Endothelial cell of hepatic sinusoid (primary cell): ENCODE data around the gene DIPK1B.
"Not testable (repeated sequence)": the region's sequence is repeated elsewhere in the genome, so short reads cannot be mapped to it uniquely, and the experiment has no call there.

Experiments used
- in situ Hi-C: cut with HindIII; loops from 2 replicates; pipeline ENCODE4 v1.10.0; 2017; ENCODE audit warnings: low sequenced_read_pairs

DIPK1B gene

DNA sequence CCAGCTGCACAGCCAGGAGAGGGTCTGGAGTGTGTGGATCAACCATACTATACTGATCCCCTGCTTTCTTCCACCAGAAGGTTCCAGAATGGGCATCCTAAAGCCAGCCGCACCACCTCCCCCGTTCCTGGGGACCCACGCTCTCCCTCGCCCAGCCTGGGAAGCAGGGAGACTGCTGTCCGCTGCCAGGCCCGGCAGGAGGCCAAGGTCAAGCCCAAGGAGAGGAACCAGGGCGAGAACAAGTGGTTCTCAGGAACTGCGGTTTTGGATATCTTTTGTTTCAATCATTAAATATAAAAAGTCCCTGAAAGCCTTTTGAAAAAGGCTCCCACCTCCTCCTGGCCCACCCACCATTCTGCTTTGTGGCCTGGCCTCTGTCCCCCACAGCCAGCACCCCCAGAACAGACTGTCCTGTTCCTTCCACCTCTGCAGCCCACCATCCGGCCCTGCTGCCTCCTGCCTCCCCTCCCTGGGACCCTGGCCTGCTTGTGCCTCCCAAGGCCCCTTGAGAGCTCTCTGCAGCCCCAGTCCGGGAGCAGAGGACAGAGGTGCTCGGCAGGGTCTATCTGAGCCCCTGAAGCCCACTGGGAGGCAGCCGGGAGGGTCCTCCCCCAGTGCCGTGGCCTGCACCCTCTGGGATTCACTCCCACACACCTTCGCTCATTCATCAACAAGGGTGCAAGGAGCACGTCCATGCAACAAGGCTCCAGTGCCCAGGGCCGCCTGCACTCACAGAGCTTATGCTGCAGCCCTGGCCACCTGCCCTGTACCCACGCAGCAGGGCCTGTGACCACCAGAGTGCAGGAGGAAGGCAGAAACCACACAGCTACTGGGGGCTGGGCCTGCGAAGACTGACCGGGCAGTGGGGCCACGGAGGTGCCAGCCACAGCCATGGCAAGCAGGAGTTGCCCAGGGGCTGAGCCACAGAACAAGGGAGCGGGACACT is 36.6 kb downstream of the DIPK1B start:
- in situ Hi-C loops: no loop called here

DNA sequence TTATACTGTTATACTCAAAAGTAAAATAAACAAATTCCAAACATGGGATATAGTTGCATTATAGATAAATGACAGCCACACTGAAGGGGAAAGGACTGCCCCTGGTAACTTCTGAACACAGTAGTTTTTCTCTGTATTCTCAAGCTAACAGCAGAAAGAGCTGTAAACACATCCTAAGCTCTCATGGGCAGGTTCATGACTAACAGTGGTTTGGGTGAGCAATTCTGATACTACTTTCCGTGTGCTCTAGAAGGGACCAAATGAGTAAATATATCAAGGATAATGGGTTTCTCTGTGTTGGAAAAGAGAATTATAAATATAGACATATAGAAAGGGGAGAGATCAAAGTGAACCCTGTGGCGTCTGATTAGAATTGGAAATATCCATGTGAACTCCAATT is 38.2 kb downstream of the DIPK1B start:
- in situ Hi-C loops: no loop called here

- in situ Hi-C loops: no loop called here
Observed at GRCh38 chr9:136751244-136751643, 38.9 kb downstream of the DIPK1B start.

DNA sequence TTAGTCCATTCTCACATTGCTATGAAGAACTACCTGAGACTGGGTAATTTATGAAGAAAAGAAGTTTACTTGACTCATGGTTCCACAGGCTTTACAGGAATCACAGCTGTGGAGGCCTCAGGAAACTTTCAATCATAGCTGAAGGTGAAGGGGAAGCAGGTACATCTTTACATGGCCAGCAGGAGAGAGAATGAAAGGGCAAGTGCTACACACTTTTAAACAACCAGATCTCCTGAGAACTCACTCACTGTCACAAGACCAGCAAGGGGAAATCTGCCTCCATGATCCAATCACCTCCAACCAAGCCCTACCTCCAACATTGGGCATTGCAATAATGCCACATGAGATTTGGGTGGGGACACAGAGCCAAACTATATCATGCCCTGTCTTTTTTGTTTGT is 39.4 kb downstream of the DIPK1B start:
- in situ Hi-C loops: no loop called here

- in situ Hi-C loops: no loop called here
Observed at GRCh38 chr9:136753371-136754058, 41.1 kb downstream of the DIPK1B start.

- in situ Hi-C loops: no loop called here
Observed at GRCh38 chr9:136754059-136754572, 41.7 kb downstream of the DIPK1B start.

DNA sequence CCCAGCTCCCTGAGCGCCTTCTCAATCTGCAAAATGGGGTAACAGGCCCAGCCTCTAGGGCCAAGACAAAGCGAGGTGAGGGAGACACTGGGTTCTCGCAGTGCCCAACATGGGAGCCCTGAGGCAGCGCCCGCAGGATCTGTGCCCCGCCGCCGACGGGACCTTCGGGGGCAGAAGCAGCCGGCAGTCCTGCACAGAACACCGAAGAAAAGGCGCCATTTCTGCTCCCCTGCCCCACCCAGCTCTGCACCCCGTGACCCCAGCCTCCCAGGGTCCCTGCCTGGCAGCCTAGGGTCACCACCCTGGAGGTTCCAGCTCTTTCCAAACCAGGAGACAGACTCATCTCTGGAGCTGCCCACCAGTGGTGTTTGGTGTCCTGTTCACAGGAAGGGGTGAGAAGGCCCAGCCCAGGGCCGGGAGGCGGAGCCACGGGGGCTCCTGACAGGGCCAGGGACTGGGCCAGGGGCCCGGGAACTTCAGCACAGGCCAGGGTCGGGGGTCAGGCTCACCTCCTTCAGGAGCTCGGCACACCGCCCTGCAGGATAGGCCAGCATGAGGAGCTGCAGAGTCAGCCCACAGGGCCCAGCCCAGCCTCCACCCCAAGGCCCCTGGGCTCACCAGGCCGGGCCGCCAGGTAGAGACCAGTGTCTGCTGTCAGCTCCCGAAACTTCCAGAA is 42.4 kb downstream of the DIPK1B start:
- in situ Hi-C loops: no loop called here

DNA sequence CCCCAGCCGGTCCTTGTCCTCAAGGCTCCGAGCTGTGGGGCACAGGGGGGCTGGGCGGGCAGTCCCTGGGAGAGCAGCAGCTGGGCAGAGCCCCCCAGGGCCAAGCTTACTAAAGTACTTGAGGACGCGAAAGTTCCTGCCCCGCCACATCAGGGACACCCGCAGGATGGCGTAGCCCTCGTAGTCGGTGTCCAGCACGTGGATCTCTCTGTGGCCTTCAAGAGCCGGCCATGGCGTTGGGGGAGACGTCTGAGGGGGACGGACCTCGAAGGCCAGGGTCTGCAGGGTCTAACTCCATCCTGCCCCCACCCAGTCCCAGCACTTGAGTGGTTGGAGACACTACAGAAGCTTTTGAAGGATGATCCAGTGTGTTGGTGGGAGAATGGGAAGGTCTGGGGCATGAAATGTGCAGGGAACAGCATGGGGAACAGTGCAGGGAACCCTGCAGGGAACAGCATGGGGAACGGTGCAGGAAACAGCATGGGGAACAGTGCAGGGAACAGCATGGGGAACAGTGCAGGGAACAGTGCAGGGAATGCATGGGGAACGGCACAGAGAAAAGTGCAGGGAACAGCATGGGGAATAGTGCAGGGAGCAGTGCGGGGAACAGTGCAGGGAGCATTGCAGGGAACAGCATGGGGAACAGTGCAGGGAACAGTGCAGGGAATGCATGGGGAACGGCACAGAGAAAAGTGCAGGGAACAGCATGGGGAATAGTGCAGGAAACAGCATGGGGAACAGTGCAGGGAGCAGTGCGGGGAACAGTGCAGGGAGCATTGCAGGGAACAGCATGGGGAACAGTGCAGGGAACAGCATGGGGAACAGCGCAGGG is 43.1 kb downstream of the DIPK1B start:
- in situ Hi-C loops: not testable (repeated sequence)

GRCh38 chr9:136756134-136756438 is 43.7 kb downstream of the DIPK1B start:
- in situ Hi-C loops: no loop called here

GRCh38 chr9:136756836-136757235 is 44.5 kb downstream of the DIPK1B start:
- in situ Hi-C loops: no loop called here

GRCh38 chr9:136757328-136757727 is 45.0 kb downstream of the DIPK1B start:
- in situ Hi-C loops: no loop called here

GRCh38 chr9:136757751-136758140 is 45.4 kb downstream of the DIPK1B start:
- in situ Hi-C loops: no loop called here

DNA sequence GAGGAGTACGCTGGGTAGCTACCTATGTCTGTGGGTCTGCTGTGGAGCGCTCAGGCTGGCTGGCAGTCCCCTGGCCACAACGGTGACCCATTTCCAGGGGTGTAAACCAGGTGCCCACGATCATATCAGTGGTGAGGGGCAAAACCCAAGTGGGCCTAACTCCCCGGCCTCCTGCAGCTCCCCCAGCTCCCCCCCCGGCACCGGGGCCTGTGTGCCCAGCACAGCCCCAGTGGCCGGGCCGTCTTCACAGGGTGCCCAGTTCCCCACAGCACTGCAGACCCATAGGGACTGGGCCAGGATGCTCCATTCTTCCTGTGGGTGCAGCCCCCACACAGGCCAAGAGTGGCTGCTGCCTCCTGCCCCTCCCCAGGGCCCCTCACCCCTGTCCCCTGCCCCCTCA is 46.6 kb downstream of the DIPK1B start:
- in situ Hi-C loops: no loop called here

GRCh38 chr9:136759436-136760325 is 47.3 kb downstream of the DIPK1B start:
- in situ Hi-C loops: no loop called here

GRCh38 chr9:136760424-136760823 is 48.1 kb downstream of the DIPK1B start:
- in situ Hi-C loops: no loop called here

- in situ Hi-C loops: not testable (repeated sequence)
Observed at GRCh38 chr9:136760834-136761544, 48.6 kb downstream of the DIPK1B start.

DNA sequence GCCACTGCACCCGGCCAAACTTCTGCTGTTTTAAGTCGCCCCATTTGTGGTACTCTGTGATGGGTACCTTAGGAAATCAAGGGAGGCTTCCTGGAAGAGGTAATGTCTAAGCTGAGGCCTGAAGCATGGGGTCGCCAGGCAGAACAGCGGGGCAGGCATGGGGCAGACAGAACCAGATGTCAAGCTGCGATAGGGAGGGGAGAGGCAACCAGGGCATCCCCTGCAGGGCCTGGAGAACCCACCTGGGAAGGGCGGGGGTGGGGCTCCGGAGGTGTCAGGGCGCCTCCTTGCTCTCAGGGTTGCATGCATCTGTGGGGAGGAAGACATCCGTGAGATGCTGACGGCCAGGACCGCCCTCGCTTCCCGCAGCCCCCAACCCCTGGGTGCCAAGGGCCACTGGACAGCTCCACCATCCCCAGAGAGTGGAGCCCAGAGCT is 49.2 kb downstream of the DIPK1B start:
- in situ Hi-C loops: no loop called here

- in situ Hi-C loops: no loop called here
Observed at GRCh38 chr9:136762221-136762691, 49.9 kb downstream of the DIPK1B start.
